Upper lobe of left lung (tissue), 4 donors: ENCODE data around the gene DNAH17.

Experiments used
- CTCF ChIP-seq, 6 experiments: fragments of 450-650 bp in 4 of 6; fragments of 200-600 bp in 2 of 6; sonication (generic) in 2 of 6; IDR thresholded peaks; one replicate each; pipeline ENCODE4 v1.5.1; 2016 to 2019; ENCODE audit warnings: antibody characterized with exemption in 6 of 6
- EP300 ChIP-seq, 4 donors: sonication (generic); formaldehyde crosslinking; IDR thresholded peaks; one replicate each; pipeline ENCODE4 v1.5.1; 2017; ENCODE audit warnings: antibody characterized with exemption in 4 of 4, control low read depth in 2 of 4

- TF ChIP-seq EP300 (IDR thresholded peaks at IDR 0.05) (no peak), CTCF (IDR thresholded peaks at IDR 0.05) (no peak)
Measured at GRCh38 chr17:78401246-78401645, 175.9 kb downstream of the DNAH17 start.
